Measurements from ENCODE around the gene ACLY. TPM values are rescaled to one million over a fixed set of nuclear protein-coding genes. Genes with fewer than 3 reads are reported as not detected.

Gene ACLY
- total RNA-seq, 1 donor from 2014 or later: 64.4 TPM

DNA sequence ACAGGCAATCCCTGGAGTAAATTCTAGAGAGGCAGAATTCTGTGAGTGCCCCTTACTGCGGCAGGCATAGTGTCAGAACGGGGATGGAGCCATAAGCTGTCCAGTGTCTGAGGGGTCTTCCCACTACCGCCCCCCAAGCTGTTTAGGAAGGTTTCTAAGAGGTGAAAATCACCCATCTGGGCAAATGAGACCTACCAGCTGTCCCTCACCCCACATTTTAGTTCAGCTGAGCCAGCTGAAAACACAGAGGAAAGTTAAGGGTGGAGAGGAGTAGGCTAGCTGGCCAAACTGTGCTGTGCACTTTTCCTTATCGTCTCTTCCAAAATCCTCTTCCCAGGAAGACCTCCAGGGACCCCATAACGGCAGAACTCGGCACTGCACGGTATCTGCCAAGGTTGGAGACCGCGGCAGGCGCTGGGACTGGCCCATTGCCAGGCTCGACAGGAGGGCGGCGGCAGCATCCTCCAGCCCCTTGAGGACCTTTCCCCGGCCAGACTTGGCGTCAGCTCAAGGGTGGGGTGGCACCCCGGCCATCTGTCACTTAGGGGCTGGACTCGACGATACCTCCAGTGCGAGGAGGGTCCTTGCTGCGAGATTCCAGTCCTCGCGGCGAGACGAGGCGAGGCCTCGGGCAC is 955 bp downstream of the ACLY start:
- Histone ChIP-seq H3K4me1 (peaks cover 2 to 22% of the 10 kb centered on the region in 2 donors), H3K27ac (peak overlapping the region; percentile 78 to 87), H3K27me3 (no peaks in the 10 kb centered on the region), H3K4me3 (peak overlapping the region; percentile 82 to 85), H3K36me3 (peaks cover 4 to 10% of the 10 kb centered on the region in 2 donors), H3K9me3 (no peaks in the 10 kb centered on the region)
- DNase-seq (ENCODE audit: low spot score in 2 of 2): peak in 1 of 2 donors; percentile 75
- no peak for TF ChIP-seq CTCF (IDR thresholded peaks at IDR 0.05)
- intact Hi-C loops (cut with DNase I): loop anchor here (2.0 kb wide), 2 partner anchors 49 to 1965 kb away; partner anchors contain the start of gene CNP

DNA sequence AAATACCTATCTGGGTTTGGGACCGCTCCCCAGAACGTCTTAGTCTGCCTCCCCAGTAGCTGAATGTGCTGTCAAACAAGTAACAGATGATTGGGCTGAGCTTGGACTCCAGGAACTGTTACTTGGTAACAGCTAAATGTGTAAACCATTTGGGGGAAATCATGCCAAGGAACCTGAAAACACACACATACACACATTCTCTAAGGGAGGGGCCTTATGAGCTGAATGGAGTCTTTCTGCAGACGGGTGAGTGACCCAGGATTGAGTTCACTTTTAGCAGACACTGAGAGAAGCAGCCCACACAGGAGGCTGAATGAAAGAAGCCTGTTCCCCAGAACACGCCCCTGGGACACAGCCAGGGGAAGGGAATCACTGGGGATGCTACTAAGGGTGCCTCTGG is 1.6 kb downstream of the ACLY start:
- Histone ChIP-seq H3K27me3 (no peaks in the 10 kb centered on the region), H3K36me3 (peaks cover 10 to 16% of the 10 kb centered on the region in 2 donors), H3K27ac (peak overlapping the region; percentile 78 to 87), H3K9me3 (no peaks in the 10 kb centered on the region), H3K4me1 (peaks cover 2 to 22% of the 10 kb centered on the region in 2 donors), H3K4me3 (peak overlapping the region; percentile 82 to 85)
- TF ChIP-seq CTCF (IDR thresholded peaks at IDR 0.05): no peak
- no peak for DNase-seq (ENCODE audit: low spot score in 2 of 2)
- intact Hi-C loops (cut with DNase I): no loop called here

DNA sequence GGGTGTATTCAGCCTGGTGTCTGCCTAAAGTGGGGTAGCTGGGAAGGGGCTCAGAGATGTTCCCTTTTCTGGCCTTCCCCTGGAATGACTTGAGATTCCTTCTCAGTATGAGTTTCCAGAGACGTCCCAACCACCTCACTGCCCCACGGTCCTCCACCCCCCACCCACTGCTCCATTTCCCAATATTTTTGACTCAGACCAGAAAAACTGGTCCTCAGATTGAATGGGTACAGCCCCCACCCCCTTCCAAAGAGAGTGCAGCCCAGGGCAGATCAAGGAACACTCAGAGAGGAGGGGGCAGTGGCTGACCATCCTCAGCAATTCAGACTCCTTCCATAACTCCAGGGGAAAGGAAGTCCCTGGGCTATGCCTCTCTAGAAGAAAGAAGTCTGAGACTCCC is 3.2 kb downstream of the ACLY start:
- intact Hi-C loops (cut with DNase I): no loop called here
- Histone ChIP-seq H3K4me3 (no peak overlapping the region), H3K9me3 (no peaks in the 10 kb centered on the region), H3K4me1 (peaks cover 2 to 22% of the 10 kb centered on the region in 2 donors), H3K27me3 (no peaks in the 10 kb centered on the region), H3K36me3 (peaks cover 26 to 32% of the 10 kb centered on the region in 2 donors), H3K27ac (no peak overlapping the region)
- no peak for DNase-seq (ENCODE audit: low spot score in 2 of 2)
- TF ChIP-seq CTCF (IDR thresholded peaks at IDR 0.05): no peak

DNA sequence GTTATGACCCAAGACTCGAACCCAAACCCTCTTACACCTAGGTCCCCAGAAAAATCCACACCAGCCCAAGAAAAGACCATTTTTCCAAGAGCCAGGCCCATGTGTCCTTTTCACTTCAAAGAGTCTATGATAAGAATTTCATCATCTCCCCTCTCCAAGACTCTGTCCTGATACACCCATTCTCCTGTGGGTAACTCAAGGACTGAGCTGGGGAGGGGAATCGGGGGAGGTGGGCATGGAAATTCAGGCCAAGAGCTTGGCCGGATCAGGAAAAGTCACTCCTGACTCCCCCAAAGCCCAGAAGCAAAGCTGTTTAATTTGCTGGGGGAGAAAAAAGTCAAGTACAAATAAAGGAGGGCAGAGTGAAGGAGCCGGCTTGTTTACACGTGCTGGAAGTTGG is 3.7 kb downstream of the ACLY start:
- intact Hi-C loops (cut with DNase I): no loop called here
- no peak overlapping the region for H3K27ac ChIP-seq
- no peak for TF ChIP-seq CTCF (IDR thresholded peaks at IDR 0.05)

DNA sequence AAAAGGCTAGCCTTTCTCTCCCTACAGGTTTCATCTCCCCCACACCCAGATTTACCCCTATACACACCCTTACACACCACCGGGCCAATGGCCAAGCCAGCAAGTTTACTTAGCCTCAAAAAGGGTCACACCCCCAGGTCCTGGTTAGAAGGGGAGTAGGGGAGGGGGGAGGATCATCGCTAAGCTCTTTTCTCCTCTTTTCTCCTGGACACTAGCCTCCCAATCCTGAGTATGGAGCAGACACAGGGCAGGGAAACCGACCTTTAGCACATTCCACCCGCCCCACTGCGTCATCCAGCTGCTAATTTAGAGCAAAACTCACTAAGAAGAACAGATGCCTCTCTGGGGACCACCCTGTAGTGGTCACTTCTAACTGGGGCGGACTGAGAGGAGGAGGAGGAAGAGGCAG is 4.4 kb downstream of the ACLY start:
- TF ChIP-seq CTCF (IDR thresholded peaks at IDR 0.05): no peak
- no peak for DNase-seq (ENCODE audit: low spot score in 2 of 2)
- peaks cover 38 to 44% of the 10 kb centered on the region in 2 donors for H3K36me3 ChIP-seq
- intact Hi-C loops (cut with DNase I): no loop called here
- no peak overlapping the region for H3K4me3 ChIP-seq
- H3K27ac ChIP-seq: no peak overlapping the region
- H3K27me3 ChIP-seq: no peaks in the 10 kb centered on the region
- peaks cover 2 to 16% of the 10 kb centered on the region in 2 donors for H3K4me1 ChIP-seq
- no peaks in the 10 kb centered on the region for H3K9me3 ChIP-seq

More for the DNA sequence above, 3.7 kb downstream of the ACLY start:
- no peaks in the 10 kb centered on the region for H3K27me3 ChIP-seq
- H3K4me1 ChIP-seq: peaks cover 2 to 22% of the 10 kb centered on the region in 2 donors
- no peaks in the 10 kb centered on the region for H3K9me3 ChIP-seq
- peaks cover 31 to 38% of the 10 kb centered on the region in 2 donors for H3K36me3 ChIP-seq
- DNase-seq (ENCODE audit: low spot score in 2 of 2): no peak
- H3K4me3 ChIP-seq: no peak overlapping the region
